B cell (primary cell): ENCODE data around the gene METTL23.

Experiments
- EZH2 ChIP-seq: IDR thresholded peaks from 2 replicates; pipeline ENCODE4 v1.6.1; 2012; ENCODE audit warnings: borderline replicate concordance, low read depth, mild to moderate bottlenecking, moderate library complexity, low read length; ENCODE audit not compliant: insufficient read depth, poor library complexity, severe bottlenecking
- TF ChIP-seq, protein P1 (sequence below): fragments of 200-600 bp; IDR thresholded peaks from one replicate; pipeline ENCODE4 v1.8.0; 2022; ENCODE audit warnings: antibody characterized with exemption, mild to moderate bottlenecking

DNA sequence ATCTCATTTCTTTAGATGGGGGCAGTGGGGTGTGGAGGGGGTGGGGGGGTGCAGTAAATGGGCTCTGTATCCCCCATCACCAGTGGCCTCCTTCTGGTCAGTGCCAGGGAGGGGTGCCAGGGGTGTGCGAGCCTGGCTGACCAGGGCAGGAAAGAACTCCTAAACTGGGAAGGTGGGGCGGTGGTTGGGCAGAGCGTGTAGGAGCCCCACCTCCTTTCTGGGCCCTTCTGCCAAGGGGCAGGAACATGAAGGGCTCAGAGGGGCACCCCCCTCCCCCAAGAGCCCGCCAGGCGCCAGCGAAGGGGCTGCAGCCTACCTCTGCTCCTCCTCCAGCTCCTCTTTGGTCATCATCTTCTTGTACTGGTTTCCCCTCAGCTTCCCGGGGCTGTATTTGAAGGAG is 41.9 kb upstream of the METTL23 start:
- TF ChIP-seq, protein P1, sequence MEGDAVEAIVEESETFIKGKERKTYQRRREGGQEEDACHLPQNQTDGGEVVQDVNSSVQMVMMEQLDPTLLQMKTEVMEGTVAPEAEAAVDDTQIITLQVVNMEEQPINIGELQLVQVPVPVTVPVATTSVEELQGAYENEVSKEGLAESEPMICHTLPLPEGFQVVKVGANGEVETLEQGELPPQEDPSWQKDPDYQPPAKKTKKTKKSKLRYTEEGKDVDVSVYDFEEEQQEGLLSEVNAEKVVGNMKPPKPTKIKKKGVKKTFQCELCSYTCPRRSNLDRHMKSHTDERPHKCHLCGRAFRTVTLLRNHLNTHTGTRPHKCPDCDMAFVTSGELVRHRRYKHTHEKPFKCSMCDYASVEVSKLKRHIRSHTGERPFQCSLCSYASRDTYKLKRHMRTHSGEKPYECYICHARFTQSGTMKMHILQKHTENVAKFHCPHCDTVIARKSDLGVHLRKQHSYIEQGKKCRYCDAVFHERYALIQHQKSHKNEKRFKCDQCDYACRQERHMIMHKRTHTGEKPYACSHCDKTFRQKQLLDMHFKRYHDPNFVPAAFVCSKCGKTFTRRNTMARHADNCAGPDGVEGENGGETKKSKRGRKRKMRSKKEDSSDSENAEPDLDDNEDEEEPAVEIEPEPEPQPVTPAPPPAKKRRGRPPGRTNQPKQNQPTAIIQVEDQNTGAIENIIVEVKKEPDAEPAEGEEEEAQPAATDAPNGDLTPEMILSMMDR = no peak
- no peak for TF ChIP-seq EZH2
